DMS53 treated with DMSO at 0.1 percent for 48 hours (cell line): Measurements from ENCODE around the gene PHF2.

Experiments
- DNase-seq: peaks from one replicate; lab custom pipeline; 2025; ENCODE audit not compliant: unreplicated experiment; lab: John Stamatoyannopoulos, UW

PHF2 gene

DNA sequence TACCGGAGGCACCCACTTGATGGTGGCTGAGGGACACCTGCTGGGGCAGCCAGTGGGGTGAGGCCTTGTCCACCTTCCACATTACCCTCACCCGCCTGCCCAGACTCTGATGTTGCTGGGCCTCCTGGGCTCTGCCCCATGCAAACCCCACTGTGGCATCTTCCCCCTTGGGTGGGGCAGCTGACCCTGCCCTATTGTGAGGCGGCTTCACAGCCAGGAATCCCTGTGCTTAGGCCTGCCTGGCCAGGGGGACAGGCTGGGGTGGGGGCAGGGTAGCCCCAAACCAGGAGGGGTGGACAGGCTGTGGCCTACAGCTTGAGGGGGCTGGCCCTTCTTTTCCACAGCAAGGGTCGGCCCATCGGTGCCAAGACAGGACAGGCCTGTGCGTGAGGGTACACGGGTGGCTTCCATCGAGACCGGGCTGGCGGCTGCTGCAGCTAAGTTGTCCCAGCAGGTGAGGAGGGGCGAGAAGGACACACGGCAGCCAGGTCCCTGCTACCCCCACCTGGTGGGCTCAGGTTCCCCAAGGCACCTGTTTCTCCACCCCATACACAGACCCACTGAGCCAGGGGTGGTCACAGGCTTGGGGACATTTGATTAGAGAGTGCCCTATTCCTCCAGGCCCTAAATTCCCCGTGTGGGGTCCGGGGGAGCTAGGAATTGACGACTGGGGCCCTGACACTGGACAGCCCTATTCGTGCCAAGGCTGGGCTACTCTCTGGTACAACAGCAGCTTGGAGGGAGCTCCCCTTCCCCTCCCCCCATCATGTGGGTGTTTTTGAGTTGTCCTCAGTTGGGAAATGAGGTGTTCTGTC lies 99.2 kb downstream of the PHF2 start:
- DNase-seq, result no peak

DNA sequence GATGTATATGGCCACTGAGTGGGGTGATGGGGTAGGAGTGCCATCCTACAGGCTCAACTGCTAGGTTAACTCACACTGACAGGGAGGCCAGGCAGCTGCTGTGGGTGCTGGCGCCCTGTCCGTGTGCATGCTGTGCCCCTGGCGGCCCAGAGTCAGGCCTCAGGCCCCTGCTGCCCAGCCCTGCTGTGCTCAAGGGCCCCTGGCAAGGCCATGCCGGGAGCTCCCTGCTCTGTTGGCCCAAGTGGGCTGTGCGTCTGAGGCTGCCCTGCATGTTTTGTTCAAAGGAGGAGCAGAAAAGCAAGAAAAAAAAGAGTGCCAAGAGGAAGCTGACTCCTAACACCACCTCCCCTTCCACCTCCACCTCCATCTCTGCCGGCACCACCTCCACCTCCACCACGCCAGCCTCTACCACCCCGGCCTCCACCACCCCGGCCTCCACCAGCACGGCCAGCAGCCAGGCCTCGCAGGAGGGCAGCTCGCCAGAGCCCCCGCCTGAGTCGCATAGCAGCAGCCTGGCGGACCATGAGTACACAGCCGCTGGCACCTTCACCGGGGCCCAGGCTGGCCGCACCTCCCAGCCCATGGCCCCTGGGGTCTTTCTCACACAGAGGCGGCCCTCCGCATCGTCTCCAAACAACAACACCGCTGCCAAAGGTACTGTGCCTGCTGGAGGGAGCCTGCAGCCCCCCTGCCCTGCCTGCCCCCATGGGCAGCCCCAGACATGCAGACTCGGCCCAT lies 100.1 kb downstream of the PHF2 start:
- DNase-seq, result no peak

DNA sequence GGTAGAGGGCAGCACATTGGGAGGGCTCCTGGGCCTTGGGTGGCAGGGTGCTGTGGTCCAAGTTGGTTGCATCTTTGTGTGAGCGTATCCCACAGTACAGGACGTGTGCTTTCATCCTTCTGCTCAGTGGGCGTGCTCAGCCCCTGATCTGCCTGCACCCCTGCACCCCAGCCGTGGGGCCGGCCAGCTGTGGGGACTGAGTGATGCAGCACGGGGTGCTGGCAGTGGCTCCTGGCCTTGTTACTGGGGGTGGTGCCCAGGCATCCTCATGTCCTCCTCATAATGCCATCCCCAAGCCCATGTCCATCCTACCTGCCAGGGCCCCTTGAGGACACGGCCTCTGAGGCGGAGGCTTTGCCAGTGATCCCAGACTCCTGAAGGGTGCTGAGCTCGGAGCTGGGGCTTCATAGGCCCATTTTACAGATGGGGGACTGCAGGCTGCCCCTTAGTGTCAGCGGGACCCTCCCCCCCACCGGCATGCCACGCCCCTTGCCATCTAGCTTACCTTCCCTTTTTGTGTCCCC lies 100.7 kb downstream of the PHF2 start:
- DNase-seq, result no peak

DNA sequence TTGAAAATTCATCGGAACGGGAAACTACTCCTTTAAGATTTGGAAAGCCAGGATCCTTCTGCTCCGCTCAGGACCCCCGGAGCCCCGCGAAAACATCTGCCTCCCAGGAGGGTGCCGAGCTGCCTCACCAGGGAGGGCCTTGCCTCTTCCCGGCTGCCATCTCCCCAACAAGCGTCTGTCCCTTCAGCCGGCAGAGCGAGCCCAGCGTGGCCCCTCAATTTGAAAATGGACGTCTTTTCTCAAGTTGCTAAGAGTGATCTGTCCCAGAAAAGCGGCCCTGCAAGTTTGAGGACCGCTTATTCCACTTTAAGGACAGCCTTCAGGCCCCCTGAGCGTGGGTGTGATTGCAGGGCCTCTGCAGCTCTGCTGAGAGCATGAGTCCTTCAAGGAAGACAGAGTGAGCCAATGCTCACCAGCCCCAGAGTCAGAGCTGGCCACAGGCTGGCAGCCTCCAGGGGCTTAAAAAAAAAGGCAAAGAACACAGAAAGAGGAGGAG lies 101.3 kb downstream of the PHF2 start:
- DNase-seq, result no peak

DNA sequence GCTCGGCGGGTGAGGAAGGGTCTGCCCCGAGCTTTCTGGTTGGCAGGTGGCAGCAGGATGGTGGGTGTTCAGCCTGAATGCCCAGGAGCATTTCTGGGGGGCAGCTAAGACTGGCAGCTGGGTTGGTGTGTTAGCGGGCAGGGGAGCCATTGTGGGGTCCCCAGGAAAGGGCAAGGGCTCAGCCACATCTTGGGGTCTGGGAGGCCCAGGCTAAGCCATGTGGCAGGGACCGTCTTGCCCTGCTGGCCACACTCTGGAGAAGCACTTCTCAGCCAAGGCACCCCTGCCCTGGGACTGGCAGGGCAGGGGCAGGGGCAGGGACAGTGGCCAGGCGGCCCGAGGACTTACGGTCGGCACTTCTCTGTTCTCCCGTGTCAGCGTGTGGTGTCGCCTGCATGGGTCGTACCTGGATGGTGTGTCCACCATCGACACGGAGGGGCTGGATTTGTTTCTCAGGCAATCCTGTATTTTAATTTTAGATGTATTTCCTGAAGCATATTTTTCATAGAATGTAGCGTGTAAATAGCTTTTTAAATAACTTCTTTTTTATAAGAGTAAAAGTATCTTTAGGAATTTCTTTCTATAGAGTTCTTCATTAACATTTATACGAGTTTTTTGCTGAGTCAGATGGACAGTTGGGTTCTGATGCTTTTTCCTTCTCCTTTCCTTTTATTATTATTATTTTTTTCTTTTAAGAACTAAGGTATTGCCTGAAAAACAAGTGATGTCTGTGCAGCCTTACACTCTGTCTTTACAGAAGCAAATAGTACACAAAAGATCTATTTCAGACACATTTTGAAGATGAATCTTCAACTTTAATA lies 102.0 kb downstream of the PHF2 start:
- no peak for DNase-seq

DNA sequence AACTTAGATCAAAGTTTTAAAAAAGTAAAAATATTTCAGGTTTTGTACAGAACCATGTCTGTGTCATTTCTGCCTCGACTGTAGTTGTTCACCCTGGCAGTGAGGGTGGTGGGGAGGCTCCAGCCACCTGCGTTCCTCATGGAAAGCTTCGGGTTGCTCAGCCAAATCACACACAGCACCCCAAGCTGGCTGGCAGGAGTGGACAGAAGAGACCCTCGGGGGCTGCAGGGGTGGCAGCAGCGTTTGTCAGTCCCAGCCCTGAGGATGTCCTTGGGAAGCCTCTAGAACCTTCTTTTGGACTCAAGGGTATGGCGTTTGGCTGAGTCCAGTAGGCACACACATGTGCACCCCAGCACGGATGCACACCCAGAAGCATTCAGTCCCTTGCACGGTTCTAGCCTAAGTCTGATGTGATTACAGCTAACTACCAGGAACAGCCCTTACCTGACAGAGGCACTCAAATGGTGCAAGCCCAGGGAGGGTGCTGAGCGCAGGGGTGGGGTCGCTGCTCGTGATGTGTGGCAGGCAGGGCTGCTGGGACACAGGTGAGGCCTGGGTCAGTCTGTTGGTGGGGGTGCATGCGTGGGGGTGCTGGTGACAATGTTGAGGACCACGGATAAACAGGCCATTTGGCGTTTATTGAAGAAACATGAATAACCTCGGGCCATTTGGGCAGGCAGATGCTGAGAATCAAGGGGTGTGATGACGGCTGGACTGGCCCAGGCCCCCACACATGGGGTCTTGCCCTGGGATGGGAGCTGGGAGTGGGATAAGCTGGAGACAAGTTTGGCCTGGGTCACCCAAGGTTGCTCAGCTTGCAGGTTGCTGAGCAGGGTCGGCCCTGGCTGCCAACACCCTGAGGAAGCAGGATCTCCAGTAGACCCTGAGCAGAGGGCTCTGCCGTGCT lies 103.4 kb downstream of the PHF2 start:
- DNase-seq, result no peak

DNA sequence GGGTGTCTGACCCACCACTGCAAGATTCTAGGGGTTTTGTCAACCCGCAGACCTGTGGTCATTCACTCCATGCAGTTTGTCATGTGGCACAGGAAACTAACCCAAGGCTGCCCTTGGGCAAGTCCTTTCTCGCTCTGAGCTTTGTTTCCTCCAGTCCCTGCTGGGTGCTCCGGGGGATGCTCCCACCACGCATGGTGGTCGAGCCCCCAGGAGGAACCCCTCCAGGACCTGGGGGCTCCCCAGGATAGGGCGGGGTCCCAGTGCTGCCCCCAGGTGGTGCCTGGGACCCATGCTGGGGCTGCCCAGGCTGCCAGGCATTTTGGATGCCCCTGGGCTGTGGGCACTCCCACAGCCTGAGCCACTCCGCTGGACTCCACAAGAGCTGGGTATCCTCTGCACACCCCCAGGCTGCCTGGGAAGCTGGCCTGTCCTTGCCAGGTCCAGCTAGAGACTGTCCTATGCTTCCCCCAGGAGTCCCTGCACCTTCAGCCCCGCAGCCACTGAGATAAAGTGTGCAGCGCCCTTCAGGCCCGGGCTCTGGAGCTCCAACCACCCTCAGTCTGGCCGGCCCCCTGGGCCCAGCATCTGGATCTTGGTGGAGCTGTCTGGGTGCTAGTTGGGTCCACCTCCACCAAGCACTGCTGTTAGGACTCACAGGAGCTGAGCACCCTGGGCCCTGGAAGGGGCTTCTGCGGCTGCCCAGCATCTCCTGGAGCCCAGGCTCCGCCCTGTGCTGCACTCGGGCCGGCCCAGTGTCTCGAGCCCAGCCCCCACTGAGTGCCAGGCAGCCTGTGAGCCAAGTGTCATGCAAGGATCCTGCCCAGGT lies 104.3 kb downstream of the PHF2 start:
- no peak for DNase-seq

DNA sequence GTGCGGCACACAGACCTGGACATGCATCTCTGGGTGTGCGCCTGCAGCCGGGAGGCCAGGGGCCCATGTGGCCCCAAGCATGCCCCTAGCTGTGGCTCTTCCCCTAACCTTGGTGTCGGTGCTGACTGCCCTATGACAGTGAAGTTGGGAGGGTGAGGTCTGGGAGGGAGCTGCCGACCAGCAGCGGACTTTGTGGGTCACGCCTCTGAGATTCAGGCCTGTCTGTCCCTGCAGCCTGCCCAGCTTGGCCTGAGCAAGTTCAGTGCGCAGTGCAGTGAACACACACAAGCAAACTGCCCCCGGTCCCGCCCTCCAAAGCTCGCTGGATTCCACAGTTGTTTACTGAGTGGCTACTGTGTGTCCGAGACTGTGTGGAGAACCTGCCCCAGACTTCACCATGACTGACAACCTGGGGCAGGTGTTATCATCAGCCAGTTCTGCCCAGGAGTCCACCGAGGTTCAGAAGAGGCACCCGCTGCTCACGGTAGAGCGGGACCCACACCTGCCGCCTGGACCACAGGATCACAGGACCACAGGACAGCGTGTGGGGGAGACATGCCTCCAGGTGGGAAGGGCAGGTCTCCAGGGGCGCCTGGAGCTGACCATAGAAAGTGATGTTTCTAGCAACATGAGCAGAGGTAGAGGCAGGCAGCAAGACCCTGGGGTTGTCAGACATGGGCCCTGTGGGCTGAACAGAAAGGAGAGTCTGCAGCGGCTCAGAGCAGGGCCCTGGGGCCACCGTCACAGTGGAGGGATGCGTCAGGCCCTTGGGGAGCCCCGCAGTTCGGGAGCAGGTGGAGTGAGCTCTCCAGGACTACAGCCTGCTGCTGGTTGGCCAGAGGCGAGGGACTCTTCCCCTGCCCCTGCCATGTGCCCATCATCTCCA lies 105.1 kb downstream of the PHF2 start:
- DNase-seq, result no peak

DNA sequence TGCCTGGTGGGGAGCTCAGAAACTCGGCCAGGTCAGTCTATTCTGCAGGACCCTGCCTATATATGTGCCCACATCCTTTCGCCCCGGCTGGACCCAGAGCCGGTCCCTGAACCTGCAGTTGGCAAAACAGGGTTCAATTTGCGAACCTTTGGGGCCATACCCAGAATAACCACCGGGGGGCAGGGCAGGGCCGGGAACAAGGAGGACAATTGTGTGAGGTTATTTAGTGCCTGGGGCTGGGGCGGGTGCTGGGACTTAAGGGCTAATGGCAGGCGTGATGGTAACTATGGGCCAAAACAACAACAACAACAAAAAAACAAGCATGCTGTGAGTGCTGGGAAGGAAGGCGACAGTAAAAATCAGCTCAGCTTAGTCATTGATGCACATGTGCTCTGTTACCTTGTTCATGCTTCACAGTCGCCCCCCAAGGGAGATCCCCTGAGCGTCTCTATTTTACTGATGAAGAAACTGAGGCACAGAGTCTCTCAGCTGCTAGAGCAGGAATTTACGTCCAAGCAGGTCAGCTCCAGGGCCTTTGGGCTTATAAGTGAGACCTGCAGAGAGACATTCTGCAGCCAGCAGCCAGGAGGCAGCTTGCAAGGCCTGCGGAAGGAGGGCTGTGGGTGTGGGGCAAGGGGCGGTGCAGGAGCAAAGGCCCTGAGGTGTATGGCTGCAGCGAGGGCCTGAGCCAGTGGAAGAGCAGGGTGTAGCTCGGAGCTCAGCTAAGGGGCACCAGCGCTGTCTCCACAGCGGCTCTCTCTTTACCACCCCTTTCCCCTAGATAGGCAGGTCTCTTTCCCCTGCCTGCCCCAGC lies 106.0 kb downstream of the PHF2 start:
- DNase-seq, result peak; percentile 36

DNA sequence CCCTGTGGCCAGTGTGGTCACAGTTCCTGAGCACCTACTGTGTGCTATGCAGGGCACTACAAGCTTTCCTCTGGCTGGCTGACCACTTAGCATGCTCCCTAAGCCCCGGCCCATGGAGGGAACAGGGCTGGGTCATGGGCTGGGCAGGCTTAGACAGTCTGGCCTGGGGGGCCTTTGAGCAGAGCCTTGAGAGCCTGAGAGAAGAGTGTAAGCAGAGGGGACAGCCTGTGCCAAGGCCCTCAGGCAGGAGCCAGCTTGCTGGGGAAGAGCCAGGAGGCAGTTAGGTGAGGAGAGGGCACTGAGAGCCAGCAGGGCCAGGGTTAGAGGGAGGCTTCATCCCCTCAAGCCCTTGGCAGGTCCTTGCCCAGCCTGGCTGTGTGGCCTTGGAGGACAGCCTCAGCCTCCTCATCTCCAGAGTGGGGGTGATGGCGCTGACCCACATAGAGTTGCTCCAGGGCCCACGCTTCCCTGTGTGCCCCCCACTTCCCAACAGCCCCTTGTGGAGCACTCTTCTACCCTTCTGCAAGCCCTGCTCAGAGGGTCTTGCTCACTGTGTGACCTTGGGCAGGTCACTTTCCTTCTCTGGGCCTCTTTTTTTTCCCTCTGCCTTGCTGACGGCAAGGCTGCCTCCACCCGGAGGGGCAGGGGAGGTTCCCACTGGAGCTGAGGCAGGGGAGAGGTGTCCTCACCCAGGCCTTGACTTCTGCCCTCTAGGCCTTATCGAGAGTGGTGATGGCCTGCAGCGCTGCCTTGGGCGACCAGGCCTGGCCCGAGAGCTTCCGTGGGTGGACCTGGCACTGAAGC lies 107.1 kb downstream of the PHF2 start:
- DNase-seq, result no peak

DNA sequence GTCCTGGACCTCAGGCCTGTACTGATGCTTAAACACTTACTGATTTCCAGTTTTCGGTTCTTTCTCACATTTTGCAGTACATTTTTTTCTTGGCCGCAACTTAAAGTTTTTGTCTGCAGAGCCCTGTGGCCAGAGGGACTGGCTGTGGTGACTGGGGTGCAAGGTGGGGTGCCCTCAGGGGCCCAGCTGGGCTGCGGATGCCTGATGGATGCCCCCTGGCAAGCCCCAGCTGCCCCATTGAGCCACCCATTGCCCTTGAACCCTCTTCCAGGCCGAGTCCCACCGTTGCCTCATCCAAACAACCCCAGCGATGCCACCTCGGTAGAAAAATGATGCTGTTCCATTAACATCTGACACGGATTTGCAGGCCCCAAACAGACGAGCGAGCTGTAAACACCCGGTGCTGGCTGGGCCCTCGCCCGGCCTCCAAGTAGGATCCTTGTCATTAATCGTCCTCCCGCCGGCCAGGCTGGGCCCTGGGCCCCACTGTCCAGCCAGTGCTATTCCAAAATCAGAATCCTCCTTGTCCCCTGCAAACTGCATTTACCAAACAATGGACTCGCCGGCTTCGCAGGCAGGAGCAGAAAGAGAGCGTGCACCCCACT lies 107.9 kb downstream of the PHF2 start:
- no peak for DNase-seq

DNA sequence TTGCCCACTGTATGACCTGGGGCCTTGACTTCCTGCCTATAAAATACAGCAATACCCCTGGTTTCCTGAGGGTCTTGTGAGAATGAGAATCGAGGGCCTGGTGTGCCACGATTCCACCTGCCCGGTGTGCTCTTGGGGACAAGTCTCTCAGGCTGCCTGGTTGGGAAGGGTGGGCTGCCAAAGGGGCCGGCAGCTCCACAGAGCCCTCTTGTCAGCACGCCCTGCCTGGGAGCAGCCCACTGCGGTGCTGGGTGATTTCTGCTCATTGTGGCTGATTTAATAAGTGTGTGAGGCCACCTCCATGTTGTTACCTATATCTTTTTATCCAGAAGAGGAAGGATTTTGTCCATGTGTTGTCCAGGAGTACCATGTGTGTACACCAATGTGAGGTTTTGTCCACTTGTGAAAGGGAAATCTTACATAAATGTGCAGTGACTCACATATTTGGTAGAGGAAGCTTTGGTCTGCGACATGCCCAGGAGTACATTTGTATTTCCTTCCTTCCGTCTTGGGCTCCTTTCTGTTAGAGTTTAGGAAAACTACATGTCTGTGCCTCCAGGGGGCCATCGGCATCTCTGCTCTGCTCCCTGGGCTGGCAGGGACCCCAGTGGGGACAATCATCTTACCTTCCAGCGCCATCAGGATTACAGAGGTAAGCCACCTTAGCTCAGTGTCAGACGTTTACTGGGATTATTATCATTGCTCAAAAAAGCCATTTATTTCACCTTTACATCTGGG lies 108.6 kb downstream of the PHF2 start:
- DNase-seq, result no peak

DNA sequence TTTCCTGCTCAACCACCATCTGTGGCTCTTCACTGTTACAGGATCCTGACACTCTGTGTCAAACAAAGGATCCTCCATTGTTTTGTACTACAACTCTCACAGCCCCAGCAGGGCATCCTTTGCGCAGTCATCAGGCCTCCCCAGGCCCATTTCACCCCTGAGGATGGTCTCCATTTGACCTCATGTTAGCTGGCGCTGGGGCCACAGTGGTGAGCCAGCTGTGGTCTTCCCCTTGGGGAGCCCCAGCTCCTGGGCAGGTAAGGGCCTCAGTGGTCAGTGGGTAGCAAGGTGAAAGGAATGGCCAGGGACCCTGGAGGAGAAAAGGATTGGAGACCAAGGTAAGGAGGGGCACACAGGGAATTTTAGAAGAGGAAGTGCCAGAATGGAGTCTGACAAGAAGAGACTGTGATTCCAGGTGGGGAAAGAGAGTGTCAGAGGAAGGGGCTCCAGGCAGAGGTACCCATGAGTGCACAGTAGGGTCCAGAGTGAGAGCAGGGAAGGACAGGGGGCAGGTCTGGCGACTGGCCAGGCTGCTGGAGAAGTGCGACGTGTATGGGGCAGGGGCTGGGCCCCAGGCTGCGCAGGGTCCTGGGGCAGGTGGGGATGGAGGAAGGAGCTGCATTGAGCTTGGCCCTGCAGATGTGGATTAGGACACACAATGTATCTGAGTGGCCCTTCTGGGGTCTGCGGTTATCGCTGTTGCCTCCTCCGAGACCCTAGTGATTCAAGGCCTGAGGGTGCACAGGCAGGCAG lies 109.9 kb downstream of the PHF2 start:
- no peak for DNase-seq

DNA sequence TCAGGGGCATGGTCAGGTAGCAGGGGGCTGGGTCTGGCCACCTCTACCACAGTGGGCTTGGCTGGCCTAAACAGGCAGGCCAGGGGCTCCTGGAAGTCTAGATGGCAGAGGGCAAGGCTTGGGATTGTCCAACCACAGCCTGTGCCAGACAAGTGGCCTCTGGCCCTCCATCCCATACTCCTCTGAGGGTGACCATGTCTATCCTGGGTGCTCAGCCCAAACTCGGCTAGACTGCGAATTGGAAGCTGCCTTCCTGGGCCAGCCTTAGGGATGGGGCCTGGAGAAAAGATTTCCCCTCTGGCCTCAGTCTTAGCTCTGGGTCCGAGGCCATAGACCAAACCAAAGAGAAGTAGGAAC lies 110.5 kb downstream of the PHF2 start:
- no peak for DNase-seq

DNA sequence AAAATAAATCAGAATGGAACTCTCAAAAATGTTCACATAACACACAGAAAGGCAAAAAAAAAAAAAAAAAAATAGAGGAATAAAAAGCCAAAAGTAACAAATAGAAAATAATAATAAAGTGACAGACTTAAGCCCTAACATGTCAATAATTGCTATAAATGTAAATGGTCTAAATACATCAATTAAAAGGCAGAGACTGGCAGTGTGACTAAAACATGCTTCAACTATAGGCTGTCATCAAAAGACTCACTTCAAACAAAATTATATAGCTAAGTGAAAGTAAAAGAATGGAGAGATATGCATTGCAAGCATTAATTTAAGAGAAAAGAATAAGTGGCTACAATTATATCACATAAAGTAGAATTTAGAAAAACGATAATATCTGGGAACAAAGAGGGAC lies 114.2 kb downstream of the PHF2 start:
- no peak for DNase-seq
